Mesenchymal stem cell (in vitro differentiated cells and primary cell): Measurements from ENCODE around the gene ARHGAP6.

ENCODE experiments used
- DNase-seq: peaks from one replicate; pipeline ENCODE4 v3.0.0-alpha.2; 2013
- H2AFZ ChIP-seq: one replicate; pipeline ENCODE4 v1.6.1; 2013; ENCODE audit warnings: low read depth, mild to moderate bottlenecking, control low read depth, inconsistent platforms, low read length, moderate library complexity
- H2AK5ac ChIP-seq: 2 replicates; pipeline ENCODE4 v1.6.1; 2013; ENCODE audit warnings: low read length, moderate library complexity, mild to moderate bottlenecking, inconsistent platforms; ENCODE audit not compliant: severe bottlenecking
- H2BK120ac ChIP-seq: one replicate; pipeline ENCODE4 v1.6.1; 2013; ENCODE audit warnings: low read depth, mild to moderate bottlenecking, inconsistent platforms, low read length, moderate library complexity
- H2BK12ac ChIP-seq, 2 experiments: one replicate each; pipeline ENCODE4 v1.6.1; 2013; ENCODE audit warnings: inconsistent platforms in 2 of 2, low read length in 2 of 2, mild to moderate bottlenecking in 2 of 2, moderate library complexity in 2 of 2, control low read depth in 1 of 2
- H2BK15ac ChIP-seq: one replicate; pipeline ENCODE4 v1.6.1; 2013; ENCODE audit warnings: mild to moderate bottlenecking, low read depth, inconsistent platforms; ENCODE audit not compliant: poor library complexity, severe bottlenecking
- H2BK5ac ChIP-seq: 2 replicates; pipeline ENCODE4 v1.6.1; 2013; ENCODE audit warnings: low read depth, mild to moderate bottlenecking, low read length, control low read depth, inconsistent platforms; ENCODE audit not compliant: poor library complexity, severe bottlenecking
- H3K14ac ChIP-seq, 2 experiments: one replicate each; pipeline ENCODE4 v1.6.1; 2013; ENCODE audit warnings: inconsistent platforms in 2 of 2, low read length in 2 of 2, control low read depth in 1 of 2, mild to moderate bottlenecking in 1 of 2, moderate library complexity in 1 of 2
- H3K18ac ChIP-seq, 2 experiments: one replicate each; pipeline ENCODE4 v1.6.1; 2013; ENCODE audit warnings: inconsistent platforms in 2 of 2, low read length in 2 of 2, control low read depth in 1 of 2, low read depth in 1 of 2, mild to moderate bottlenecking in 1 of 2
- H3K23ac ChIP-seq, 2 experiments: one replicate each; pipeline ENCODE4 v1.6.1; 2013; ENCODE audit warnings: inconsistent platforms in 2 of 2, low read length in 2 of 2, mild to moderate bottlenecking in 2 of 2, moderate library complexity in 2 of 2, control low read depth in 1 of 2
- H3K27ac ChIP-seq: 2 replicates; pipeline ENCODE4 v1.5.1; 2013; ENCODE audit warnings: mild to moderate bottlenecking, moderate library complexity, low read length, control low read depth, inconsistent platforms; ENCODE audit not compliant: poor library complexity, severe bottlenecking
- H3K27me3 ChIP-seq, 2 experiments: 2 replicates each; pipeline versions ENCODE4 v1.6.1 to v1.7.0; 2013; ENCODE audit warnings: low read length in 2 of 2, mild to moderate bottlenecking in 2 of 2, moderate library complexity in 2 of 2, control low read depth in 1 of 2, inconsistent platforms in 1 of 2; ENCODE audit not compliant: control insufficient read depth in 1 of 2, insufficient read depth in 1 of 2
- H3K36me3 ChIP-seq, 2 experiments: 2 replicates each; pipeline versions ENCODE4 v1.6.1 to v1.7.0; 2013; ENCODE audit warnings: low read length in 2 of 2, control low read depth in 1 of 2, inconsistent platforms in 1 of 2, low read depth in 1 of 2, mild to moderate bottlenecking in 1 of 2; ENCODE audit not compliant: insufficient read depth in 2 of 2, control insufficient read depth in 1 of 2
- H3K4ac ChIP-seq, 2 experiments: one replicate each; pipeline ENCODE4 v1.6.1; 2013; ENCODE audit warnings: inconsistent platforms in 2 of 2, low read length in 2 of 2, mild to moderate bottlenecking in 2 of 2, moderate library complexity in 2 of 2, control low read depth in 1 of 2, low read depth in 1 of 2
- H3K4me1 ChIP-seq: 2 replicates; pipeline ENCODE4 v1.6.1; 2013; ENCODE audit warnings: low read depth, low read length, control low read depth; ENCODE audit not compliant: control insufficient read depth, insufficient read depth
- H3K4me2 ChIP-seq: 2 replicates; pipeline ENCODE4 v1.6.1; 2013; ENCODE audit warnings: low read length, mild to moderate bottlenecking, inconsistent platforms; ENCODE audit not compliant: poor library complexity, severe bottlenecking
- H3K4me3 ChIP-seq, 2 experiments: 2 replicates each; pipeline versions ENCODE4 v1.5.1 to v1.7.0; 2013; ENCODE audit warnings: low read length in 2 of 2, mild to moderate bottlenecking in 2 of 2, control low read depth in 1 of 2, low read depth in 1 of 2; ENCODE audit not compliant: insufficient read depth in 1 of 2
- H3K79me1 ChIP-seq: replicated peaks from 2 replicates; pipeline ENCODE4 v1.6.1; 2013; ENCODE audit warnings: mild to moderate bottlenecking, control low read depth, low read length, inconsistent platforms; ENCODE audit not compliant: poor library complexity, severe bottlenecking
- H3K9ac ChIP-seq: 2 replicates; pipeline ENCODE4 v1.7.0; 2013; ENCODE audit warnings: mild to moderate bottlenecking, low read length, moderate library complexity
- H3K9me3 ChIP-seq: 2 replicates; pipeline ENCODE4 v1.7.0; 2013; ENCODE audit warnings: mild to moderate bottlenecking, low read length; ENCODE audit not compliant: control insufficient read depth
- H4K8ac ChIP-seq: one replicate; pipeline ENCODE4 v1.6.1; 2013; ENCODE audit warnings: inconsistent platforms, mild to moderate bottlenecking, low read length, moderate library complexity
- H4K91ac ChIP-seq: one replicate; pipeline ENCODE4 v1.6.1; 2013; ENCODE audit warnings: mild to moderate bottlenecking, low read length, inconsistent platforms
- whole genome bisulfite sequencing: methylation state at CpG from one replicate; pipeline ENCODE4 v1.1.7; 2013; ENCODE audit warnings: mixed read lengths; 5-methylcytosine and 5-hydroxymethylcytosine counted together

ARHGAP6 gene

GRCh38 chrX:11273544-11273943 lies 392.2 kb downstream of the ARHGAP6 start:
- Histone ChIP-seq H2BK5ac (no peak overlapping the region), H3K4me3 (no peak overlapping the region), H4K91ac (no peak overlapping the region)

GRCh38 chrX:11272863-11273262 lies 392.9 kb downstream of the ARHGAP6 start:
- Histone ChIP-seq H3K27me3 (no peaks in the 10 kb centered on the region), H2AK5ac (no peak overlapping the region), H2AFZ (no peak overlapping the region), H3K4ac (no peak overlapping the region), H3K14ac (no peak overlapping the region), H3K9me3 (no peaks in the 10 kb centered on the region), H3K18ac (no peak overlapping the region), H4K91ac (no peak overlapping the region), H2BK12ac (no peak overlapping the region), H3K36me3 (no peaks in the 10 kb centered on the region), H4K8ac (no peak overlapping the region), H2BK120ac (no peak overlapping the region), H3K4me3 (no peak overlapping the region), H2BK15ac (no peak overlapping the region), H3K79me1 (no peaks in the 10 kb centered on the region), H2BK5ac (no peak overlapping the region), H3K27ac (no peak overlapping the region), H3K23ac (no peak overlapping the region), H3K4me1 (no peaks in the 10 kb centered on the region), H3K4me2 (no peak overlapping the region), H3K9ac (no peak overlapping the region)
- WGBS = no CpG with 5 or more reads among the region's 5 CpGs
- no peak for DNase-seq

More at GRCh38 chrX:11273544-11273943, 392.2 kb downstream of the ARHGAP6 start:
- H3K18ac ChIP-seq = no peak overlapping the region
- no peak overlapping the region for H3K4ac ChIP-seq
- no peaks in the 10 kb centered on the region for H3K79me1 ChIP-seq
- peak; percentile 50 for DNase-seq
- H3K27me3 ChIP-seq = no peaks in the 10 kb centered on the region
- no peak overlapping the region for H3K4me2 ChIP-seq
- no peaks in the 10 kb centered on the region for H3K36me3 ChIP-seq
- no peak overlapping the region for H3K23ac ChIP-seq
- no CpG with 5 or more reads among the region's 1 CpG for WGBS
- H3K4me1 ChIP-seq = no peaks in the 10 kb centered on the region
- no peak overlapping the region for H2AFZ ChIP-seq
- H2BK15ac ChIP-seq = no peak overlapping the region
- H2BK120ac ChIP-seq = no peak overlapping the region
- H2AK5ac ChIP-seq = no peak overlapping the region
- H3K9ac ChIP-seq = no peak overlapping the region
- no peak overlapping the region for H4K8ac ChIP-seq
- no peak overlapping the region for H3K14ac ChIP-seq
- no peaks in the 10 kb centered on the region for H3K9me3 ChIP-seq
- no peak overlapping the region for H2BK12ac ChIP-seq
- no peak overlapping the region for H3K27ac ChIP-seq

DNA sequence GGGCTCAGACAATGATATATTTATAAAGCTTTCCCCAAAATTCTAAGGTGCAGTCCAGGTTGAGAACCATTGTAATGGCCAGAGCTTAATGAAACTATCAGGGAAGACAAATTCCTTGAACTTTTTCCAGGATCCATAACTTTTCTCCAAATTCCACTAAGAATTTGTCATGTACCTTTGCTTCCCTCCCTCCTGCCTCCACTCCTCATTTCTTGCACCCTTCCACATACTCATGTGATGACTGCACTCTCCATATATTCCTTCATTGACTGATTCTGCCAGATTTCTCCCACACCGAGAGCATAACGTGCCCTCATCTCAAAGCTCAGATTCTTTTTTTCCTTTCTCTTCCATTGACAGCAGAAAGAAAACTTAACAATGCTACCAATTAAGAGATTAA lies 393.4 kb downstream of the ARHGAP6 start:
- Histone ChIP-seq H3K36me3 (no peaks in the 10 kb centered on the region), H2AFZ (no peak overlapping the region), H3K9me3 (no peaks in the 10 kb centered on the region), H2BK15ac (no peak overlapping the region), H3K4me2 (no peak overlapping the region), H4K8ac (no peak overlapping the region), H2BK120ac (no peak overlapping the region), H2BK5ac (no peak overlapping the region), H3K14ac (no peak overlapping the region), H3K4ac (no peak overlapping the region), H3K27ac (no peak overlapping the region), H3K18ac (no peak overlapping the region), H4K91ac (no peak overlapping the region), H3K27me3 (no peaks in the 10 kb centered on the region), H3K9ac (no peak overlapping the region), H3K4me3 (no peak overlapping the region), H2BK12ac (no peak overlapping the region), H3K79me1 (no peaks in the 10 kb centered on the region), H2AK5ac (no peak overlapping the region), H3K23ac (no peak overlapping the region), H3K4me1 (no peaks in the 10 kb centered on the region)
- WGBS = 74% methylated on average over 2 of the region's 2 CpGs
- no peak for DNase-seq

- no peaks in the 10 kb centered on the region for H3K4me1 ChIP-seq
- H2AFZ ChIP-seq = no peak overlapping the region
- no peak overlapping the region for H3K27ac ChIP-seq
- no peak overlapping the region for H3K23ac ChIP-seq
- no peaks in the 10 kb centered on the region for H3K9me3 ChIP-seq
- no peak overlapping the region for H2BK5ac ChIP-seq
- H3K18ac ChIP-seq = no peak overlapping the region
- no peak overlapping the region for H2AK5ac ChIP-seq
- no peak overlapping the region for H3K4me3 ChIP-seq
- no peaks in the 10 kb centered on the region for H3K79me1 ChIP-seq
- H2BK120ac ChIP-seq = no peak overlapping the region
- no peak overlapping the region for H3K4ac ChIP-seq
- H2BK15ac ChIP-seq = no peak overlapping the region
- no peaks in the 10 kb centered on the region for H3K27me3 ChIP-seq
- WGBS = 94% methylated on average over 3 of the region's 3 CpGs
- no peak overlapping the region for H2BK12ac ChIP-seq
- H3K14ac ChIP-seq = no peak overlapping the region
- DNase-seq = no peak
- H3K4me2 ChIP-seq = no peak overlapping the region
- no peak overlapping the region for H4K91ac ChIP-seq
- H4K8ac ChIP-seq = no peak overlapping the region
- H3K36me3 ChIP-seq = no peaks in the 10 kb centered on the region
- H3K9ac ChIP-seq = no peak overlapping the region
Observed at GRCh38 chrX:11269996-11270395, 395.7 kb downstream of the ARHGAP6 start.
